ENCODE measurements around the gene JARID2. TPM values are rescaled to one million over a fixed set of nuclear protein-coding genes. Genes with fewer than 3 reads are reported as not detected.
A peak's percentile ranks its signal among the peaks of the same experiment; 100 is the strongest.

Gene JARID2
- total and polyA plus RNA-seq, 2 of the 4 experiments (the other 2 are of a cell fraction) = 9.6 to 12.9 TPM

- no peak for TF ChIP-seq MAZ (IDR thresholded peaks at IDR 0.05; ENCODE audit: borderline replicate concordance, low read depth, low read length)
- no peak for TF ChIP-seq RCOR1 (IDR thresholded peaks at IDR 0.05; ENCODE audit: insufficient replicate concordance, low read length)
- TF ChIP-seq, protein P1, sequence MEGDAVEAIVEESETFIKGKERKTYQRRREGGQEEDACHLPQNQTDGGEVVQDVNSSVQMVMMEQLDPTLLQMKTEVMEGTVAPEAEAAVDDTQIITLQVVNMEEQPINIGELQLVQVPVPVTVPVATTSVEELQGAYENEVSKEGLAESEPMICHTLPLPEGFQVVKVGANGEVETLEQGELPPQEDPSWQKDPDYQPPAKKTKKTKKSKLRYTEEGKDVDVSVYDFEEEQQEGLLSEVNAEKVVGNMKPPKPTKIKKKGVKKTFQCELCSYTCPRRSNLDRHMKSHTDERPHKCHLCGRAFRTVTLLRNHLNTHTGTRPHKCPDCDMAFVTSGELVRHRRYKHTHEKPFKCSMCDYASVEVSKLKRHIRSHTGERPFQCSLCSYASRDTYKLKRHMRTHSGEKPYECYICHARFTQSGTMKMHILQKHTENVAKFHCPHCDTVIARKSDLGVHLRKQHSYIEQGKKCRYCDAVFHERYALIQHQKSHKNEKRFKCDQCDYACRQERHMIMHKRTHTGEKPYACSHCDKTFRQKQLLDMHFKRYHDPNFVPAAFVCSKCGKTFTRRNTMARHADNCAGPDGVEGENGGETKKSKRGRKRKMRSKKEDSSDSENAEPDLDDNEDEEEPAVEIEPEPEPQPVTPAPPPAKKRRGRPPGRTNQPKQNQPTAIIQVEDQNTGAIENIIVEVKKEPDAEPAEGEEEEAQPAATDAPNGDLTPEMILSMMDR (conservative IDR thresholded peaks at IDR 0.05; ENCODE audit: low read depth, low read length) = no peak
- no peak for TF ChIP-seq RAD21 (IDR thresholded peaks at IDR 0.05; ENCODE audit: low read length)
- no peak for TF ChIP-seq ELK1 (IDR thresholded peaks at IDR 0.05; ENCODE audit: borderline replicate concordance, low read depth, low read length)
- TF ChIP-seq NFE2L2 (IDR thresholded peaks at IDR 0.05; ENCODE audit: low read depth, low read length) = no peak
- TF ChIP-seq MAFK (IDR thresholded peaks at IDR 0.05; ENCODE audit: low read depth, low read length) = no peak
- Histone ChIP-seq H3K4me1 (ENCODE audit: control insufficient read depth, insufficient read depth, low read length) (peaks cover 9% of the 10 kb centered on the region), H4K91ac (ENCODE audit: insufficient read depth, low read depth, low read length) (no peak overlapping the region), H2BK15ac (ENCODE audit: low read depth, low read length) (no peak overlapping the region; the same call in 2 of the 3 replicates), H3K9me3 (ENCODE audit: control insufficient read depth, insufficient read depth, low read length) (no peaks in the 10 kb centered on the region; the same call in 1 of the 2 replicates), H3K4ac (ENCODE audit: low read depth, low read length) (no peak overlapping the region), H2AK5ac (ENCODE audit: low read depth, low read length) (0 out of 2 replicates have a peak overlapping the region, but pooled peaks have one; percentile 31), H2BK5ac (ENCODE audit: low read depth, low read length, poor library complexity, severe bottlenecking) (no peak overlapping the region), H2BK20ac (ENCODE audit: low read depth, low read length) (no peak overlapping the region; the same call in 1 of the 2 replicates), H3K27ac (ENCODE audit: insufficient read depth, low read length) (no peak overlapping the region), H3K4me2 (ENCODE audit: low read depth, low read length) (no peak overlapping the region), H4K8ac (ENCODE audit: low read depth in 2 of 2, low read length in 2 of 2) (no peak overlapping the region), H3K4me3 (ENCODE audit: insufficient read depth, low read depth, low read length) (no peak overlapping the region), H2AK9ac (replicated peaks; ENCODE audit: low read depth, low read length, poor library complexity) (no peak overlapping the region), H3K18ac (ENCODE audit: low read depth, low read length) (no peak overlapping the region), H2BK120ac (ENCODE audit: low read depth, low read length) (no peak overlapping the region), H3K9me1 (ENCODE audit: insufficient read depth, low read length) (peaks cover 5% of the 10 kb centered on the region), H3K36me3 (ENCODE audit: control insufficient read depth, insufficient read depth, low read length) (no peaks in the 10 kb centered on the region), H4K5ac (ENCODE audit: low read depth, low read length) (no peak overlapping the region), H4K20me1 (ENCODE audit: insufficient read depth, low read length) (peaks cover 84% of the 10 kb centered on the region), H3K14ac (replicated peaks; ENCODE audit: low read depth, low read length) (no peak overlapping the region), H3K23ac (ENCODE audit: low read depth, low read length) (no peak overlapping the region), H3K9ac (ENCODE audit: low read depth, low read length) (no peak overlapping the region), H3K27me3 (ENCODE audit: control insufficient read depth, insufficient read depth, low read length) (no peaks in the 10 kb centered on the region), H3K56ac (ENCODE audit: extremely low read depth, insufficient read depth, low read length) (no peak overlapping the region), H3K79me1 (ENCODE audit: low read depth in 1 of 2, low read length in 2 of 2) (peaks cover 36 to 84% of the 10 kb centered on the region in 2 experiments), H2AFZ (replicated peaks; ENCODE audit: low read length, poor library complexity) (no peak overlapping the region)
- ChIA-PET POLR2A (ENCODE audit: unreplicated experiment) (no interaction called here), CTCF (interaction anchor here (0.7 kb wide), 1 partner anchor 18 kb away, joined by 7 read pairs; no protein-coding TSS in a partner anchor)
- intact Hi-C loops (cut with micrococcal nuclease) = no loop called here
- dilution Hi-C loops (cut with HindIII; ENCODE audit: low sequenced_read_pairs, unreplicated experiment) = no loop called here
- in situ Hi-C loops (cut with MboI; ENCODE audit: low sequenced_read_pairs) = no loop called here
- WGBS, 2 experiments (ENCODE audit: extremely low coverage in 2 of 2, insufficient read length in 1 of 2) = no CpG with 5 or more reads among the region's 3 CpGs
- no TSS peak for BruUV-seq (replicated peaks)
- DNase-seq = no peak
- ATAC-seq (ENCODE audit: low read depth) = no peak
Observed at GRCh38 chr6:15437090-15437635, 191.3 kb downstream of the JARID2 start.
